ENCODE data around the gene ZNHIT1. TPM values are rescaled to one million over a fixed set of nuclear protein-coding genes. Genes with fewer than 3 reads are reported as not detected.

The ZNHIT1 gene
- polyA plus RNA-seq, 2 of the 4 experiments (the other 2 are of a cell fraction): 33.2 to 55.9 TPM

DNA sequence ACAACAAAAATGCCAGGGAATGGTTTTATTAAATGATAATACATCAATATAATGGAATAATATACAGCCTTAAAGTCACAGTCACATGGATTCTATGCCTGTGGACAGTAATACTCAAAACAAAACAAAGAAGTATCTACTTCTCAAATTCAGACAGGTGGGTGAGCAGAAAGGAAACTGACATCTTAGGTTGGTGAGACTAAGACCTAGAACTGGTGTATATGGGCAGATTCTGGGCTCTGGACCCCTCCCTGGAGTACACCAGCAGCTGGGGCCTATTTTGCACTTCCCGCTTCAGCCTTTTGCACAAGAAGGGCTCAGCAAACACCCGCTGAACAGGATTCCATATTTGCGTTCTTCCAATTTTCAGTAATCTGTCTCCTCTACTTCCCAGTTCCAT is 32.4 kb downstream of the ZNHIT1 start:
- ATAC-seq (no peak), FAIRE-seq (no peak), DNase-seq (ENCODE audit: low read depth in 1 of 2, low spot score in 1 of 2) (no peak)
- ChIA-PET POLR2A (no interaction called here), CTCF (interaction anchor here (0.7 to 2.9 kb wide), 4 partner anchors 32 to 288 kb away, joined by 3 to 12 read pairs (median 3); no protein-coding TSS in a partner anchor)
- H3K4me3 ChIP-seq: no peak overlapping the region
- no peaks in the 10 kb centered on the region for H3K9me3 ChIP-seq
- H3K4me2 ChIP-seq: peak overlapping the region; percentile 93
- TF ChIP-seq, protein P1, sequence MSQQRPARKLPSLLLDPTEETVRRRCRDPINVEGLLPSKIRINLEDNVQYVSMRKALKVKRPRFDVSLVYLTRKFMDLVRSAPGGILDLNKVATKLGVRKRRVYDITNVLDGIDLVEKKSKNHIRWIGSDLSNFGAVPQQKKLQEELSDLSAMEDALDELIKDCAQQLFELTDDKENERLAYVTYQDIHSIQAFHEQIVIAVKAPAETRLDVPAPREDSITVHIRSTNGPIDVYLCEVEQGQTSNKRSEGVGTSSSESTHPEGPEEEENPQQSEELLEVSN (IDR thresholded peaks at IDR 0.05; ENCODE audit: borderline replicate concordance, low read depth): no peak
- TF ChIP-seq, protein P2, sequence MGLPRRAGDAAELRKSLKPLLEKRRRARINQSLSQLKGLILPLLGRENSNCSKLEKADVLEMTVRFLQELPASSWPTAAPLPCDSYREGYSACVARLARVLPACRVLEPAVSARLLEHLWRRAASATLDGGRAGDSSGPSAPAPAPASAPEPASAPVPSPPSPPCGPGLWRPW (IDR thresholded peaks at IDR 0.05): no peak
- TF ChIP-seq GATA3 (IDR thresholded peaks at IDR 0.05; ENCODE audit: borderline replicate concordance) (no peak), MYC (IDR thresholded peaks at IDR 0.05; ENCODE audit: borderline replicate concordance, low read length) (no peak), KDM1A (IDR thresholded peaks at IDR 0.05; ENCODE audit: low read depth) (no peak), HOXA7 (CRISPR knock-in tag; IDR thresholded peaks at IDR 0.05) (no peak), POLR2A (IDR thresholded peaks at IDR 0.05; ENCODE audit: low read length) (no peak), EHF (CRISPR knock-in tag; IDR thresholded peaks at IDR 0.05) (no peak), POLR2AphosphoS2 (conservative IDR thresholded peaks at IDR 0.05; ENCODE audit: low read length) (no peak), NFE2L2 (conservative IDR thresholded peaks at IDR 0.05; ENCODE audit: low read length) (no peak), FOSL2 (IDR thresholded peaks at IDR 0.05) (no peak), FOSL2 (CRISPR knock-in tag; IDR thresholded peaks at IDR 0.05) (no peak), EHMT2 (IDR thresholded peaks at IDR 0.05; ENCODE audit: low read depth) (no peak), ELK1 (IDR thresholded peaks at IDR 0.05; ENCODE audit: low read depth, low read length) (no peak)
- TF ChIP-seq, protein P3, sequence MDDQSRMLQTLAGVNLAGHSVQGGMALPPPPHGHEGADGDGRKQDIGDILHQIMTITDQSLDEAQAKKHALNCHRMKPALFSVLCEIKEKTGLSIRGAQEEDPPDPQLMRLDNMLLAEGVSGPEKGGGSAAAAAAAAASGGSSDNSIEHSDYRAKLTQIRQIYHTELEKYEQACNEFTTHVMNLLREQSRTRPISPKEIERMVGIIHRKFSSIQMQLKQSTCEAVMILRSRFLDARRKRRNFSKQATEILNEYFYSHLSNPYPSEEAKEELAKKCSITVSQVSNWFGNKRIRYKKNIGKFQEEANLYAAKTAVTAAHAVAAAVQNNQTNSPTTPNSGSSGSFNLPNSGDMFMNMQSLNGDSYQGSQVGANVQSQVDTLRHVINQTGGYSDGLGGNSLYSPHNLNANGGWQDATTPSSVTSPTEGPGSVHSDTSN (IDR thresholded peaks at IDR 0.05): no peak
- TF ChIP-seq, protein P4, sequence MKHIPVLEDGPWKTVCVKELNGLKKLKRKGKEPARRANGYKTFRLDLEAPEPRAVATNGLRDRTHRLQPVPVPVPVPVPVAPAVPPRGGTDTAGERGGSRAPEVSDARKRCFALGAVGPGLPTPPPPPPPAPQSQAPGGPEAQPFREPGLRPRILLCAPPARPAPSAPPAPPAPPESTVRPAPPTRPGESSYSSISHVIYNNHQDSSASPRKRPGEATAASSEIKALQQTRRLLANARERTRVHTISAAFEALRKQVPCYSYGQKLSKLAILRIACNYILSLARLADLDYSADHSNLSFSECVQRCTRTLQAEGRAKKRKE (CRISPR knock-in tag; IDR thresholded peaks at IDR 0.05; ENCODE audit: low read depth): no peak
- WGBS (ENCODE audit: missing lambda C conversion rate): 92% methylated on average over 3 of the region's 3 CpGs
- peaks cover 14% of the 10 kb centered on the region; the same call in 2 of the 3 replicates for H3K4me1 ChIP-seq
- no peak overlapping the region for H3K27ac ChIP-seq

GRCh38 chr7:101251871-101252659 is 34.1 kb downstream of the ZNHIT1 start:
- under 1% methylated on average over 46 of the region's 55 CpGs for WGBS (ENCODE audit: missing lambda C conversion rate)
- H3K9me3 ChIP-seq: no peaks in the 10 kb centered on the region
- peak; percentile 80 for FAIRE-seq
- TF ChIP-seq HOXA7 (CRISPR knock-in tag; IDR thresholded peaks at IDR 0.05): no peak
- peak; percentile 41; the same call in 1 of the 3 replicates for TF ChIP-seq BCL3 (IDR thresholded peaks at IDR 0.05)
- TF ChIP-seq GATA3 (IDR thresholded peaks at IDR 0.05; ENCODE audit: borderline replicate concordance): peak; percentile 12; the same call in 1 of the 2 replicates
- TF ChIP-seq MYC (IDR thresholded peaks at IDR 0.05; ENCODE audit: borderline replicate concordance, low read length): no peak
- TF ChIP-seq ZFP36 (IDR thresholded peaks at IDR 0.05; ENCODE audit: borderline replicate concordance, partially characterized antibody): no peak
- TF ChIP-seq MAX (IDR thresholded peaks at IDR 0.05): peak; percentile 54
- peak; percentile 56; the same call in 1 of the 2 replicates for TF ChIP-seq KDM5A (IDR thresholded peaks at IDR 0.05)
- no peak for TF ChIP-seq ESRRA (IDR thresholded peaks at IDR 0.05; ENCODE audit: borderline replicate concordance, low read length)
- no peak for TF ChIP-seq MAFK (IDR thresholded peaks at IDR 0.05; ENCODE audit: partially characterized antibody)
- TF ChIP-seq ZC3H11A (IDR thresholded peaks at IDR 0.05): no peak
- TF ChIP-seq FOSB (CRISPR knock-in tag; IDR thresholded peaks at IDR 0.05): no peak
- TF ChIP-seq JUNB (IDR thresholded peaks at IDR 0.05): no peak
- TF ChIP-seq TP53 (CRISPR knock-in tag; IDR thresholded peaks at IDR 0.05): no peak
- TF ChIP-seq EHF (CRISPR knock-in tag; IDR thresholded peaks at IDR 0.05): no peak
- TF ChIP-seq EHMT2 (IDR thresholded peaks at IDR 0.05; ENCODE audit: low read depth): no peak
- TF ChIP-seq, protein P3 (IDR thresholded peaks at IDR 0.05): no peak
- TF ChIP-seq POLR2A (IDR thresholded peaks at IDR 0.05; ENCODE audit: low read length): peak; percentile 46
- no peak for TF ChIP-seq POLR2AphosphoS2 (conservative IDR thresholded peaks at IDR 0.05; ENCODE audit: low read length)
- TF ChIP-seq EP300 (IDR thresholded peaks at IDR 0.05): no peak
- TF ChIP-seq RAD21 (conservative IDR thresholded peaks at IDR 0.05 in 1 of 2, IDR thresholded peaks at IDR 0.05 in 1 of 2): no peak

More at GRCh38 chr7:101251871-101252659, 34.1 kb downstream of the ZNHIT1 start:
- CTCF ChIA-PET: interaction anchor here (0.9 to 2.9 kb wide), 6 partner anchors 9 to 108 kb away, joined by 3 to 12 read pairs (median 4); no protein-coding TSS in a partner anchor
- POLR2A ChIA-PET: interaction anchor here (0.7 to 1.7 kb wide), 8 partner anchors 8 to 167 kb away, joined by 3 to 11 read pairs (median 4); partner anchors contain the start of genes IFT22, PLOD3, TRIM56 and ZNHIT1
- H3K4me1 ChIP-seq: peaks cover 10% of the 10 kb centered on the region; the same call in 2 of the 3 replicates
- H3K4me2 ChIP-seq: peak overlapping the region; percentile 93
- ATAC-seq: peak; percentile 99 to 100
- H3K4me3 ChIP-seq: peak overlapping the region; percentile 84
- peak overlapping the region; percentile 77 to 84 for H3K27ac ChIP-seq
- peak; percentile 96 to 99 for DNase-seq (ENCODE audit: low read depth in 1 of 2, low spot score in 1 of 2)
